Epithelial cell of esophagus (primary cell): ENCODE data around the gene INTS2.

Experiments
- DNase-seq: peaks from one replicate; pipeline ENCODE4 v3.0.0; 2010; ENCODE audit warnings: low read depth
- H3K4me3 ChIP-seq: 2 replicates; pipeline ENCODE4 v1.5.1; 2011; ENCODE audit warnings: mild to moderate bottlenecking, low read length, control low read depth
- TF ChIP-seq, protein P1 (sequence below): IDR thresholded peaks from 2 replicates; pipeline ENCODE4 v1.5.1; 2011; ENCODE audit warnings: low read depth, mild to moderate bottlenecking, low read length, control low read depth, inconsistent platforms; ENCODE audit not compliant: insufficient read depth; ENCODE audit errors: missing control alignments

INTS2 gene

GRCh38 chr17:61966191-61966590, 38.4 kb upstream of the INTS2 start:
- TF ChIP-seq, protein P1, sequence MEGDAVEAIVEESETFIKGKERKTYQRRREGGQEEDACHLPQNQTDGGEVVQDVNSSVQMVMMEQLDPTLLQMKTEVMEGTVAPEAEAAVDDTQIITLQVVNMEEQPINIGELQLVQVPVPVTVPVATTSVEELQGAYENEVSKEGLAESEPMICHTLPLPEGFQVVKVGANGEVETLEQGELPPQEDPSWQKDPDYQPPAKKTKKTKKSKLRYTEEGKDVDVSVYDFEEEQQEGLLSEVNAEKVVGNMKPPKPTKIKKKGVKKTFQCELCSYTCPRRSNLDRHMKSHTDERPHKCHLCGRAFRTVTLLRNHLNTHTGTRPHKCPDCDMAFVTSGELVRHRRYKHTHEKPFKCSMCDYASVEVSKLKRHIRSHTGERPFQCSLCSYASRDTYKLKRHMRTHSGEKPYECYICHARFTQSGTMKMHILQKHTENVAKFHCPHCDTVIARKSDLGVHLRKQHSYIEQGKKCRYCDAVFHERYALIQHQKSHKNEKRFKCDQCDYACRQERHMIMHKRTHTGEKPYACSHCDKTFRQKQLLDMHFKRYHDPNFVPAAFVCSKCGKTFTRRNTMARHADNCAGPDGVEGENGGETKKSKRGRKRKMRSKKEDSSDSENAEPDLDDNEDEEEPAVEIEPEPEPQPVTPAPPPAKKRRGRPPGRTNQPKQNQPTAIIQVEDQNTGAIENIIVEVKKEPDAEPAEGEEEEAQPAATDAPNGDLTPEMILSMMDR, result no peak
- no peak overlapping the region for H3K4me3 ChIP-seq
- DNase-seq, result no peak

GRCh38 chr17:61955619-61956018, 27.8 kb upstream of the INTS2 start:
- TF ChIP-seq, protein P1, result no peak
- H3K4me3 ChIP-seq, result no peak overlapping the region
- no peak for DNase-seq

DNA sequence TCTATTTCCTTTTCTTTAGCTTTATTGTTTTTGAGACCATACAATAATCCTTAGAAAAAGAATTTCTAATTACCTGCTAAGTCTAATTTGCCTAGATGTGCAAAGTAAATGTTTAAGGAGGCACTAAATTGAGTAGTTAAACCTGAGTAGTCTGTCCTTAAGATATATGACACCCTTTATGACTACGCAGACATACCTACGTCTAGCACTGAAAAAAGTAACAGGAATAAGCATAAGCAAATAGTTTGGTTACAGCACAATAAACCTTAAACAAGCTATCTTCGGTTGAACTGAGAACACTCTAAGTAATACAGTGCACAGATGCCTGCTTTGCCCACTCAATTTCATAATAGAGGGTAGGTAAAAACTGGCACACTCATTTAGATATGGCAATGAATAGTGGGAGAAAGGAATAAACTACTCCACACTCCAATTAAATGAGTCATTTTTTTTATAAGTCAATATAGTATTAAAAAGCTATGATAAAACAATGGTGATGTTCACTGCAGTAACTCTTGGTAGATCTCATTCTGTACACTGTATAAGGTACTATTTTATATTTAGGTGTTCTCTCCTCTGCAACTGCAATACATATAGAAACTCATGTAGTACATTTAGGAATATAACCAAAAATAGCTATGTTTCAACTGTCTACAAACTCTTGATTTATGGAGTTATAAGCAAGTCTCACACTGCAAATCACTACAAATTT, 19.7 kb upstream of the INTS2 start:
- TF ChIP-seq, protein P1, result no peak
- no peak for DNase-seq
- no peak overlapping the region for H3K4me3 ChIP-seq

DNA sequence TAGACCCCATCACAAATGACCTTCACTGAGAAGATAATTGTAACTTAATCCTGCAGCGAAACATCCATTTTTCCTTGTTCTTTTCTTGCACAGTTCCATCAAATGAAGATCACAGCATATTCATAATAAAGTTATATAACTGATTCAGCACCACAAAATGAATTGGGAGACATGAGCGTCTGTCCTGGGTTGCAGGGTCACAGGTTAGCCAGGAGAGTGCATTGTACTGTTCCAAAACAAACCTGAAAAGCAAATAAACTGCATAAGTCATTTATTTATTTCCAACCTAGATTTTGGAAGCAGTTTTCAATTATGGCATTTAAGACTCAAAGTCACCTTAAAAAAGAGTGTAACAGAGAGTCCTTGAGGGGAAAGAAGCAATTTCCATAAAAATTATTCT, 18.6 kb upstream of the INTS2 start:
- DNase-seq, result no peak
- TF ChIP-seq, protein P1, result no peak
- H3K4me3 ChIP-seq, result no peak overlapping the region

DNA sequence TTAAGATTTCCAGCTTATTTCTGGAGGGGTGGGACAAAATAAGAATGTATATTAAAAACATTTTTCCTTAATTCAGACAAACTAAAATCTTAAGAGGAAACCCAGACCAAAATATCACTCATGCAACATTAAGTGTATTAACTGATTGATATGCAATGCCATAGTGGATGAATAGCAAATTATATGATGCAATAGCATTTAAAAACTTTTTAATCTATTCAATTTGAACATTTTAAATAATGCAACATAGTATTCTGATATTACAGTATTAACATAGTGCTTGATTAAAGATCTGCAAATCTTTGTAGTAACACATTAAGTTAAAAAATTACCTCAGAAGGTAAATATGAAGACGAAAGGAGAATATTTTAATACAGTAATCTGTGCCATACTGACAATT, 15.3 kb upstream of the INTS2 start:
- DNase-seq, result no peak
- no peak overlapping the region for H3K4me3 ChIP-seq
- TF ChIP-seq, protein P1, result no peak

- TF ChIP-seq, protein P1, result no peak
- DNase-seq, result no peak
- no peak overlapping the region for H3K4me3 ChIP-seq
These were observed 14.3 kb upstream of the INTS2 start for GRCh38 chr17:61942085-61942484.

DNA sequence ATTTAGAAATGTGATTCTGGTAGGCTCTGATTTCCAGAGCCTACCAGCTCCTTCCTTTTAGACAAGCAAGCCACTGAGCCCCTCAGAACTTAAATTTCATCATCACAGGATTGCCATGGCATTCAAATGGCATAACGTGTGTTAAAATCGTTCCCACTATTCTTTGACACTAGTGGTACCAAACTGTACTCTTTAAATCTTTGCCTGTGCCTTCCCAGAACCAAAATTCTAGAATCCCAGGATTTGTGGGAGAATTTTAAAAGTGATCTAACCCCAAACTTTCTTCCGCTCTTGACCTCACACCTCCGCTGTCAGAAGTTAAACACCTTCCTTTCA, 287 bp upstream of the INTS2 start:
- H3K4me3 ChIP-seq, result peak overlapping the region; percentile 83
- no peak for DNase-seq
- TF ChIP-seq, protein P1, result no peak
